ENCODE measurements around the gene FRMD4A. TPM values are rescaled to one million over a fixed set of nuclear protein-coding genes. Genes with fewer than 3 reads are reported as not detected.

FRMD4A gene
- total and polyA plus RNA-seq, 12 donors = 9.1 to 29.6 (median 14.6) TPM

- TF ChIP-seq POLR2A (IDR thresholded peaks at IDR 0.05) = no peak
- TF ChIP-seq, protein P1, sequence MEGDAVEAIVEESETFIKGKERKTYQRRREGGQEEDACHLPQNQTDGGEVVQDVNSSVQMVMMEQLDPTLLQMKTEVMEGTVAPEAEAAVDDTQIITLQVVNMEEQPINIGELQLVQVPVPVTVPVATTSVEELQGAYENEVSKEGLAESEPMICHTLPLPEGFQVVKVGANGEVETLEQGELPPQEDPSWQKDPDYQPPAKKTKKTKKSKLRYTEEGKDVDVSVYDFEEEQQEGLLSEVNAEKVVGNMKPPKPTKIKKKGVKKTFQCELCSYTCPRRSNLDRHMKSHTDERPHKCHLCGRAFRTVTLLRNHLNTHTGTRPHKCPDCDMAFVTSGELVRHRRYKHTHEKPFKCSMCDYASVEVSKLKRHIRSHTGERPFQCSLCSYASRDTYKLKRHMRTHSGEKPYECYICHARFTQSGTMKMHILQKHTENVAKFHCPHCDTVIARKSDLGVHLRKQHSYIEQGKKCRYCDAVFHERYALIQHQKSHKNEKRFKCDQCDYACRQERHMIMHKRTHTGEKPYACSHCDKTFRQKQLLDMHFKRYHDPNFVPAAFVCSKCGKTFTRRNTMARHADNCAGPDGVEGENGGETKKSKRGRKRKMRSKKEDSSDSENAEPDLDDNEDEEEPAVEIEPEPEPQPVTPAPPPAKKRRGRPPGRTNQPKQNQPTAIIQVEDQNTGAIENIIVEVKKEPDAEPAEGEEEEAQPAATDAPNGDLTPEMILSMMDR (IDR thresholded peaks at IDR 0.05) = no peak
- Histone ChIP-seq H3K4me3 (no peak overlapping the region), H3K4me1 (replicated peaks in 1 of 2) (no peaks in the 10 kb centered on the region), H3K27me3 (no peaks in the 10 kb centered on the region), H3K36me3 (replicated peaks in 1 of 2) (no peaks in the 10 kb centered on the region), H3K9me3 (replicated peaks in 1 of 3) (no peaks in the 10 kb centered on the region), H3K27ac (no peak overlapping the region)
- intact Hi-C loops (cut with DNase I) = no loop called here
- WGBS, 4 donors = 83 to 93% (median 90%) methylated on average over 3 of the region's 3 CpGs
- no peak for DNase-seq
Observed at GRCh38 chr10:14356921-14357320, 26.2 kb upstream of the FRMD4A start.

DNA sequence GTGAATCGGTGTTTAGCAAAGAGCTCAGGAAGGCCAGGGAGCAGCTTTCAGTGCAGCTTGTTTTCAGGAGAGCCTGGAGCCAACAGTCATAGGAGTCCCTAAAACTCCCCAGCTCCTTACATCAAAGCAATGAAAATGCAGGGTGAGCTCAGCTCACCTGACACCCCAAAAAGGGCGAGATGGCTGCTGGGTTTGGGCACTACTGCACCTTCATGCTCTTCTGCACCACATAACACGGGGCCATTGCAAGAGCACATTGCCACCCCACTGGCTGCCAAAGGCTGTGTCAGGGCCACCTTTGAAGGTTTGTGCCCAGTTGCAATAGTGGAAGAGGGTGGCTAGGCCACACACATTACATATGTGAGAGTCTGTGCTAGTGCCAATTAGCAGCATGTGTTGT, 25.0 kb upstream of the FRMD4A start:
- WGBS, 4 donors = 75 to 83% (median 81%) methylated on average over 2 to 3 of the region's 3 CpGs
- H3K4me3 ChIP-seq = no peak overlapping the region
- no peaks in the 10 kb centered on the region for H3K9me3 ChIP-seq (replicated peaks in 1 of 3)
- TF ChIP-seq POLR2A (IDR thresholded peaks at IDR 0.05) = no peak
- TF ChIP-seq, protein P1 (IDR thresholded peaks at IDR 0.05) = no peak
- no peaks in the 10 kb centered on the region for H3K4me1 ChIP-seq (replicated peaks in 1 of 2)
- H3K36me3 ChIP-seq (replicated peaks in 1 of 2) = no peaks in the 10 kb centered on the region
- intact Hi-C loops (cut with DNase I) = no loop called here
- DNase-seq = no peak
- H3K27me3 ChIP-seq = no peaks in the 10 kb centered on the region
- no peak overlapping the region for H3K27ac ChIP-seq

GRCh38 chr10:14353291-14353913, 22.7 kb upstream of the FRMD4A start:
- no peaks in the 10 kb centered on the region for H3K36me3 ChIP-seq (replicated peaks in 1 of 2)
- H3K9me3 ChIP-seq (replicated peaks in 1 of 3) = no peaks in the 10 kb centered on the region
- no peak overlapping the region for H3K27ac ChIP-seq
- TF ChIP-seq, protein P1 (IDR thresholded peaks at IDR 0.05) = no peak
- TF ChIP-seq POLR2A (IDR thresholded peaks at IDR 0.05) = no peak
- no peak for DNase-seq
- no peaks in the 10 kb centered on the region for H3K27me3 ChIP-seq
- intact Hi-C loops (cut with DNase I) = no loop called here
- H3K4me1 ChIP-seq (replicated peaks in 1 of 2) = no peaks in the 10 kb centered on the region
- no peak overlapping the region for H3K4me3 ChIP-seq
- 67 to 81% (median 76%) methylated on average over 1 of the region's 1 CpG for WGBS, 4 donors

DNA sequence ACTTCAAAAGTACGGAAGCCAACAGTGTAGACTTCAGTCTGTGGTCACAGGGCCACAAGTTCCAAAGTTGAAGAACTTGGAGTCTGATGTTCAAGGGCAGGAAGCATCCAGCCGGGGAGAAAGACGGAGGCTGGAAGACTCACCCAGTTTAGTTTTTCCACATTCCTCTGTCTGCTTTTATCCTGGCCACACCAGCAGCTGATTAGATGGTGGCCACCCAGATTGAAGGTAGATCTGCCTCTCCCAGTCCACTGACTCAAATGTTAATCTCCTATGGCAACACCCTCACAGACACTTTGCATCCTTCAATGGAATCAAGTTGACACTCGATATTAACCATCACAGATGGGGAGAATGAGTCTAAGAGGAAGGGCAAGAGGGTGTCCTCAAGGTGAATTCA, 19.3 kb upstream of the FRMD4A start:
- H3K27me3 ChIP-seq = no peaks in the 10 kb centered on the region
- no peak for DNase-seq

More for the DNA sequence above, 19.3 kb upstream of the FRMD4A start:
- no peaks in the 10 kb centered on the region for H3K4me1 ChIP-seq (replicated peaks in 1 of 2)
- no peak for TF ChIP-seq POLR2A (IDR thresholded peaks at IDR 0.05)
- TF ChIP-seq, protein P1 (IDR thresholded peaks at IDR 0.05) = no peak
- H3K27ac ChIP-seq = no peak overlapping the region
- WGBS, 4 donors = 70 to 90% (median 82%) methylated on average over 4 of the region's 4 CpGs
- intact Hi-C loops (cut with DNase I) = no loop called here
- H3K36me3 ChIP-seq (replicated peaks in 1 of 2) = no peaks in the 10 kb centered on the region
- no peak overlapping the region for H3K4me3 ChIP-seq
- H3K9me3 ChIP-seq (replicated peaks in 1 of 3) = no peaks in the 10 kb centered on the region
